Stimulated activated CD8-positive, alpha-beta memory T cell treated with anti-CD3 and anti-CD28 coated beads, Interleukin-15, amount 100 ng/mL, for 4 hours (primary cell): ENCODE measurements around the gene METTL27.
"Not testable (repeated sequence)": the region's sequence is repeated elsewhere in the genome, so short reads cannot be mapped to it uniquely, and the experiment has no call there.

ENCODE experiments used
- DNase-seq, 2 donors: peaks; one replicate each; pipeline ENCODE4 v3.0.0-alpha.2; 2020; ENCODE audit warnings: low read depth in 2 of 2

METTL27 gene

GRCh38 chr7:73821597-73822285 is 20.6 kb downstream of the METTL27 start:
- DNase-seq, result not testable (repeated sequence)

GRCh38 chr7:73820013-73820412 is 22.3 kb downstream of the METTL27 start:
- DNase-seq, result no peak

- no peak for DNase-seq
Measured at GRCh38 chr7:73817121-73817520, 25.2 kb downstream of the METTL27 start.

GRCh38 chr7:73815436-73815835 is 26.9 kb downstream of the METTL27 start:
- DNase-seq, result no peak

- no peak for DNase-seq
Measured at GRCh38 chr7:73812996-73813395, 29.3 kb downstream of the METTL27 start.

- peak; percentile 5 to 10 for DNase-seq
Measured at GRCh38 chr7:73811760-73812168, 30.6 kb downstream of the METTL27 start.

- no peak for DNase-seq
Measured at GRCh38 chr7:73810998-73811360, 31.3 kb downstream of the METTL27 start.

- DNase-seq, result no peak
Measured at GRCh38 chr7:73809467-73809951, 32.8 kb downstream of the METTL27 start.

- DNase-seq, result no peak
Measured at GRCh38 chr7:73802459-73802858, 39.9 kb downstream of the METTL27 start.

- no peak for DNase-seq
Measured at GRCh38 chr7:73801577-73801976, 40.7 kb downstream of the METTL27 start.

- DNase-seq, result no peak
Measured at GRCh38 chr7:73799282-73800141, 42.8 kb downstream of the METTL27 start.

- not testable (repeated sequence) for DNase-seq
Measured at GRCh38 chr7:73797176-73797575, 45.1 kb downstream of the METTL27 start.

GRCh38 chr7:73796656-73797055 is 45.7 kb downstream of the METTL27 start:
- not testable (repeated sequence) for DNase-seq

GRCh38 chr7:73795188-73795587 is 47.1 kb downstream of the METTL27 start:
- not testable (repeated sequence) for DNase-seq

- not testable (repeated sequence) for DNase-seq
Measured at GRCh38 chr7:73791170-73791690, 51.1 kb downstream of the METTL27 start.

- DNase-seq, result no peak
Measured at GRCh38 chr7:73789051-73789450, 53.3 kb downstream of the METTL27 start.

- DNase-seq, result not testable (repeated sequence)
Measured at GRCh38 chr7:73787786-73788048, 54.6 kb downstream of the METTL27 start.

- no peak for DNase-seq
Measured at GRCh38 chr7:73786588-73786987, 55.7 kb downstream of the METTL27 start.
